ENCODE measurements around the gene OR10G6.

DNA sequence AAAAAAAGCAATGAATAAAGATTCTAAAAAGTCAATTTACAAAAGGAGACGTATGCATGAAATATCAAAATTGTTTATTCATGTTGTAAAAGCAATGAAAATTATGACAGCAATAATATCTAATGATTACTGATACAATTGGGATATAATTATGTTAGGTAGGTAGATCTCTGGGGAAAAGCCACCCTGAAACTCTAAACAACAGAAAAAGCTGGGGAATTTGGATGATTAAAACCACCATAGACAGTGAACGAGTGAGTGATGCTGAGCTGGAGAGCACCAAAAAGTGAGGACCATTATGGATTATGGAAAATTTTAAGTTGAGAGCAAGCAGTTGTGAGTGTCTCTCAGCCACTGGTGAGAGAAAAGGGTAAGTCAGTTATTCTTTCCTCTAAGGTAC, 31.5 kb upstream of the OR10G6 start, which contains the start of gene OR10G8:
- TF ChIP-seq, protein P1, sequence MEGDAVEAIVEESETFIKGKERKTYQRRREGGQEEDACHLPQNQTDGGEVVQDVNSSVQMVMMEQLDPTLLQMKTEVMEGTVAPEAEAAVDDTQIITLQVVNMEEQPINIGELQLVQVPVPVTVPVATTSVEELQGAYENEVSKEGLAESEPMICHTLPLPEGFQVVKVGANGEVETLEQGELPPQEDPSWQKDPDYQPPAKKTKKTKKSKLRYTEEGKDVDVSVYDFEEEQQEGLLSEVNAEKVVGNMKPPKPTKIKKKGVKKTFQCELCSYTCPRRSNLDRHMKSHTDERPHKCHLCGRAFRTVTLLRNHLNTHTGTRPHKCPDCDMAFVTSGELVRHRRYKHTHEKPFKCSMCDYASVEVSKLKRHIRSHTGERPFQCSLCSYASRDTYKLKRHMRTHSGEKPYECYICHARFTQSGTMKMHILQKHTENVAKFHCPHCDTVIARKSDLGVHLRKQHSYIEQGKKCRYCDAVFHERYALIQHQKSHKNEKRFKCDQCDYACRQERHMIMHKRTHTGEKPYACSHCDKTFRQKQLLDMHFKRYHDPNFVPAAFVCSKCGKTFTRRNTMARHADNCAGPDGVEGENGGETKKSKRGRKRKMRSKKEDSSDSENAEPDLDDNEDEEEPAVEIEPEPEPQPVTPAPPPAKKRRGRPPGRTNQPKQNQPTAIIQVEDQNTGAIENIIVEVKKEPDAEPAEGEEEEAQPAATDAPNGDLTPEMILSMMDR (IDR thresholded peaks at IDR 0.05): no peak
- TF ChIP-seq POLR2A (IDR thresholded peaks at IDR 0.05) (no peak), EP300 (IDR thresholded peaks at IDR 0.05; ENCODE audit: low read depth) (no peak), POLR2AphosphoS5 (IDR thresholded peaks at IDR 0.05) (no peak)

All from transverse colon (tissue), 4 donors.